CD8-positive, alpha-beta memory T cell (primary cell): Measurements from ENCODE around the gene BTG4. TPM values are rescaled to one million over a fixed set of nuclear protein-coding genes. Genes with fewer than 3 reads are reported as not detected.

ENCODE experiments used
- CTCF ChIA-PET: fragments of 350-600 bp; sonication (Branson Sonifier 250); formaldehyde crosslinking; loops from one replicate; lab custom pipeline; 2021; ENCODE audit warnings: antibody characterized with exemption; lab: Charles Lee
- POLR2A ChIA-PET: fragments of 350-600 bp; sonication (Branson Sonifier 250); formaldehyde crosslinking; loops from one replicate; lab custom pipeline; 2021; ENCODE audit warnings: antibody characterized with exemption; lab: Charles Lee
- DNase-seq, 5 donors: peaks; one replicate each; pipeline versions ENCODE4 v3.0.0 to v3.0.0-alpha.2; 2020 to 2022; ENCODE audit warnings: mixed read lengths in 1 of 5
- H3K27ac ChIP-seq: one replicate; pipeline ENCODE4 v1.7.0; 2013; ENCODE audit warnings: low read depth, mild to moderate bottlenecking, low read length, moderate library complexity
- H3K27me3 ChIP-seq: 2 replicates; pipeline ENCODE4 v1.7.0; 2013; ENCODE audit warnings: low read length, mild to moderate bottlenecking; ENCODE audit not compliant: insufficient read depth, poor library complexity, severe bottlenecking
- H3K36me3 ChIP-seq: 2 replicates; pipeline ENCODE4 v1.7.0; 2013; ENCODE audit warnings: mild to moderate bottlenecking, low read length, moderate library complexity; ENCODE audit not compliant: insufficient read depth
- H3K4me1 ChIP-seq: 2 replicates; pipeline ENCODE4 v1.7.0; 2013; ENCODE audit warnings: mild to moderate bottlenecking, low read length, moderate library complexity; ENCODE audit not compliant: insufficient read depth
- H3K4me3 ChIP-seq: 2 replicates; pipeline ENCODE4 v1.7.0; 2013; ENCODE audit warnings: mild to moderate bottlenecking, low read length
- H3K9me3 ChIP-seq: 2 replicates; pipeline ENCODE4 v1.7.0; 2013; ENCODE audit warnings: mild to moderate bottlenecking, low read length
- H3K27ac Mint-ChIP-seq, 8 donors: one replicate each; pipeline ENCODE4 v1.8.0; 2020 to 2021; ENCODE audit warnings: mixed read lengths in 8 of 8, mild to moderate bottlenecking in 6 of 8, inconsistent platforms in 3 of 8, moderate library complexity in 3 of 8
- H3K27me3 Mint-ChIP-seq, 2 donors: one replicate each; pipeline ENCODE4 v1.8.0; 2020 to 2021; ENCODE audit warnings: mixed read lengths in 2 of 2, mild to moderate bottlenecking in 1 of 2, moderate library complexity in 1 of 2
- H3K36me3 Mint-ChIP-seq, 3 donors: one replicate each; pipeline ENCODE4 v1.8.0; 2020 to 2021; ENCODE audit warnings: mixed read lengths in 3 of 3, inconsistent platforms in 1 of 3, mild to moderate bottlenecking in 1 of 3
- H3K4me1 Mint-ChIP-seq, 3 donors: one replicate each; pipeline ENCODE4 v1.8.0; 2020 to 2021; ENCODE audit warnings: mixed read lengths in 3 of 3, inconsistent platforms in 1 of 3, mild to moderate bottlenecking in 1 of 3
- H3K4me3 Mint-ChIP-seq, 7 donors: one replicate each; pipeline ENCODE4 v1.8.0; 2020 to 2021; ENCODE audit warnings: mixed read lengths in 7 of 7, mild to moderate bottlenecking in 6 of 7, moderate library complexity in 4 of 7, inconsistent platforms in 2 of 7
- H3K9me3 Mint-ChIP-seq, 5 donors: one replicate each; pipeline ENCODE4 v1.8.0; 2020 to 2022; ENCODE audit warnings: mixed read lengths in 5 of 5, mild to moderate bottlenecking in 3 of 5, moderate library complexity in 2 of 5, inconsistent platforms in 1 of 5
- polyA plus RNA-seq: library from polyadenylated mRNA; unstranded; fragments of 300-500 nt; fragmentation: Illumina TruSeq; gene quantifications from one replicate; pipeline ENCODE4 v1.2.3, GENCODE V29; 2021
- total RNA-seq, 2 experiments: library from RNA; stranded (reverse); gene quantifications; one replicate each; pipeline ENCODE4 v1.2.3, GENCODE V29; 2021

Gene BTG4
- not detected for total RNA-seq
- polyA plus RNA-seq, result not detected

DNA sequence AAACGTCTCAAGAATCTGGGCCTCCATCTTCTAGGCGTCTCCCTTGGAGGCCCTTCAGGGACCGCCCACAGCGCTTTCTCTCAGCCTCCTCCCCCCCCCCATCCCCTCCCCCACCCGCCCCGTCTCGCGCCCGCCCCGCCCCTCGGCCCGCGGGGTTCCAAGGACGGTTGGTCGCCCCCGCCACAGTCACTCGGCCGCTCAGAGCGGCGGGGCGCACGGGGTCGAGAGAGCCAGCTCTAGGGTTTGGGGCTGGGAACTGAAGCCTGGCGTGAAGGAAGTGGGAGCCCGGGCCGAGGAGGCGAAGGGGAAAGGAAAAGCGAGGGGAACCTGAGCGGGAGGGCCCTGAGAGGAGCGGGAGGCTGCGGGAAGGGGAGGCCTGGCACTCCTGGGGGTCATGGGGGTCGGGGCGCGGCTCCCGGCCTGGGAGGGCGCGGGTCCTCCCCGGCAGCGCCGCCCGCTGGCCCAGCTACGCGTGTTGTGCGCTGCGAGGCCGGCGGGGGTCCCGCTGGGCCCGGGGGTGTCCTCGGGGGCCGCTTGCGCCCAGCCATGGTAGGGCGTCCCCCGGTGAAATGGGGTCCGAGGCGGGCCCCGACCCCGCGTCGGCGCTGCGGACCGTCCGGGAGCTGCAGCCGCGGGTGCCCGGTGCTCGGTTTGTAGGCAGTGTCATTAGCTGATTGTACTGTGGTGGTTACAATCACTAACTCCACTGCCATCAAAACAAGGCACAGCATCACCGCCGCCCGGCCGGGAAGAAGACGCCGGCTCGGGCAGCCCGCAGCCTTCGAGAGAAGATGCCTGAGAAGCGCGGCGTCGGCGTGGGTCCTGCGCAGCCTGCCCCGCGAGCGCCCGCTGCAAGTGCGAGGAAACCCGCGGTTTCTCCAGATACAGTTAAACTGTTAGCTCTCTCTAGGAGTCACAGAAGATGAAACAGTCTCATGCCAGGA is at the start of gene BTG4:
TSS of gene BTG4 (minus strand) at position 91 of the 944 bp plus-strand sequence. CDS start 13,610 bp downstream, outside the sequence.
- Mint-ChIP-seq H3K27me3 (peaks cover 41 to 64% of the 10 kb centered on the region in 2 donors), H3K4me1 (peaks cover 7 to 24% (median 14%) of the 10 kb centered on the region in 3 donors), H3K36me3 (peaks cover 0 to 4% (median 3%) of the 10 kb centered on the region in 3 donors), H3K4me3 (peak within 1 kb of the TSS in 6 of 7 donors; percentile 37 to 69 (median 46)), H3K9me3 (peaks cover 0 to 3% (median 0%) of the 10 kb centered on the region in 5 donors), H3K27ac (peak within 1 kb of the TSS in 1 of 8 donors; percentile 26)
- H3K4me3 ChIP-seq, result no peak within 1 kb of the TSS
- H3K27ac ChIP-seq, result no peak within 1 kb of the TSS
- peaks cover 15% of the 10 kb centered on the region for H3K27me3 ChIP-seq
- CTCF ChIA-PET, result no interaction called here
- POLR2A ChIA-PET, result no interaction called here
- no peaks in the 10 kb centered on the region for H3K36me3 ChIP-seq
- no peaks in the 10 kb centered on the region for H3K9me3 ChIP-seq
- DNase-seq, result no peak
- no peaks in the 10 kb centered on the region for H3K4me1 ChIP-seq

GRCh38 chr11:111561791-111562325 is 49.7 kb upstream of the BTG4 start:
- Mint-ChIP-seq H3K4me3 (no peak overlapping the region), H3K36me3 (no peaks in the 10 kb centered on the region), H3K9me3 (peaks cover 0 to 4% (median 0%) of the 10 kb centered on the region in 5 donors), H3K4me1 (no peaks in the 10 kb centered on the region), H3K27me3 (peaks cover 0 to 7% of the 10 kb centered on the region in 2 donors), H3K27ac (no peak overlapping the region)
- Histone ChIP-seq H3K27me3 (no peaks in the 10 kb centered on the region), H3K9me3 (no peaks in the 10 kb centered on the region), H3K36me3 (no peaks in the 10 kb centered on the region), H3K4me3 (no peak overlapping the region), H3K27ac (no peak overlapping the region), H3K4me1 (no peaks in the 10 kb centered on the region)
- DNase-seq, result no peak
- POLR2A ChIA-PET, result no interaction called here
- CTCF ChIA-PET, result interaction anchor here (1.0 to 1.5 kb wide), 3 partner anchors 9 to 280 kb away, joined by 3 to 4 read pairs (median 3); no protein-coding TSS in a partner anchor

- H3K27ac ChIP-seq, result no peak overlapping the region
- Mint-ChIP-seq H3K27me3 (peaks cover 0 to 7% of the 10 kb centered on the region in 2 donors), H3K4me3 (no peak overlapping the region), H3K4me1 (no peaks in the 10 kb centered on the region), H3K9me3 (peaks cover 0 to 6% (median 4%) of the 10 kb centered on the region in 5 donors), H3K27ac (no peak overlapping the region), H3K36me3 (no peaks in the 10 kb centered on the region)
- H3K27me3 ChIP-seq, result no peaks in the 10 kb centered on the region
- H3K36me3 ChIP-seq, result no peaks in the 10 kb centered on the region
- no peaks in the 10 kb centered on the region for H3K4me1 ChIP-seq
- DNase-seq, result no peak
- ChIA-PET CTCF (interaction anchor here (1.4 to 1.5 kb wide), 2 partner anchors 16 to 281 kb away, joined by 3 to 4 read pairs; no protein-coding TSS in a partner anchor), POLR2A (no interaction called here)
- H3K9me3 ChIP-seq, result no peaks in the 10 kb centered on the region
- H3K4me3 ChIP-seq, result no peak overlapping the region
Observed at GRCh38 chr11:111561306-111561705, 49.1 kb upstream of the BTG4 start.

DNA sequence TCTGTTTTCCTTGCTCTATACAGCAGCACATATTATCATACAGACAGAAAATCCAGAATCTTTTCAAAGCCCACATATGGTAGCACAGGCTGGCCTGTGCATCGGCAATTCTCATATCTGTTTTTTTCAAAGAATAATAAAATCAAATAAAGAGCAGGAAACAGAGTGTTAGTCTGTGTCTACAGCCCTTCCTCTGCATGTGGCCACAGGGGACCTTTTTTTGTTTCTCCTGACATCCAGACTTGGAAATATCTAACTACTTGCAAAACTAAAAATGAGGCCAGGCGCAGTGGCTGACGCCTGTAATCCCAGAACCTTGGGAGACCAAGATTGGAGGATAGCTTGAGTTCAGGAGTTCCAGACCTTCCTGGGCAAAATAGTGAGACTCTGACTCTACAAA is 48.6 kb upstream of the BTG4 start:
- H3K9me3 ChIP-seq, result no peaks in the 10 kb centered on the region
- POLR2A ChIA-PET, result no interaction called here
- no peaks in the 10 kb centered on the region for H3K36me3 ChIP-seq
- H3K36me3 Mint-ChIP-seq, result no peaks in the 10 kb centered on the region
- peaks cover 0 to 7% of the 10 kb centered on the region in 2 donors for H3K27me3 Mint-ChIP-seq
- peaks cover 3 to 11% (median 4%) of the 10 kb centered on the region in 5 donors for H3K9me3 Mint-ChIP-seq
- no peak overlapping the region for H3K4me3 ChIP-seq
- no peak for DNase-seq
- CTCF ChIA-PET, result interaction anchor here (0.9 to 1.9 kb wide), 3 partner anchors 11 to 216 kb away, joined by 3 to 5 read pairs (median 3); no protein-coding TSS in a partner anchor
- no peaks in the 10 kb centered on the region for H3K4me1 ChIP-seq
- no peak overlapping the region for H3K27ac ChIP-seq
- no peaks in the 10 kb centered on the region for H3K4me1 Mint-ChIP-seq
- no peak overlapping the region for H3K27ac Mint-ChIP-seq
- H3K27me3 ChIP-seq, result no peaks in the 10 kb centered on the region
- H3K4me3 Mint-ChIP-seq, result no peak overlapping the region

DNA sequence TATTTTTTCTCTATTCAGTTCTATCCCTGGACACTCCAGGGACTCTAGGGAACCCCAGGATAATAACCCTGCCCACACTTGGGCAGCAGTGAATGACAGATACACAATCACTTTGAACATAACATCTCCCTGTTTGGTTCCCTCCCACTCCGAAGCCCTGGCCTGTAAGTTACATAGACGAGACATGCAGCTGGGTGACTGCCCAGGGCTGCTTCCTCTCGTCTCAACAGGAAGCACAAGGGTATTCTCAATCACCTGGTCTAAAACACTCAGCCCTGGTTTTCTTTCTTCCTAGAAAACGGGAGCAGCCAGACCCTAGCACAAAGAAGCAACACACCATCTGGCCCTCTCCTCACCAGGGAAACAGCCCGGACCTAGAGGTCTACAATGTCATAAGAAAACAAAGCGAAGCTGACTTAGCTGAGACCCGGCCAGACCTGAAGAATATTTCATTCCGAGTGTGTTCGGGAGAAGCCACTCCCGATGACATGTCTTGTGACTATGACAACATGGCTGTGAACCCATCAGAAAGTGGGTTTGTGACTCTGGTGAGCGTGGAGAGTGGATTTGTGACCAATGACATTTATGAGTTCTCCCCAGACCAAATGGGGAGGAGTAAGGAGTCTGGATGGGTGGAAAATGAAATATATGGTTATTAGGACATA is 47.7 kb upstream of the BTG4 start:
- H3K9me3 Mint-ChIP-seq, result peaks cover 3 to 15% (median 4%) of the 10 kb centered on the region in 5 donors
- Histone ChIP-seq H3K27ac (no peak overlapping the region), H3K4me3 (no peak overlapping the region), H3K4me1 (no peaks in the 10 kb centered on the region), H3K36me3 (no peaks in the 10 kb centered on the region), H3K9me3 (no peaks in the 10 kb centered on the region), H3K27me3 (no peaks in the 10 kb centered on the region)
- H3K4me3 Mint-ChIP-seq, result no peak overlapping the region
- H3K27ac Mint-ChIP-seq, result no peak overlapping the region
- no peaks in the 10 kb centered on the region for H3K4me1 Mint-ChIP-seq
- CTCF ChIA-PET, result interaction anchor here (0.9 to 1.9 kb wide), 2 partner anchors 10 to 217 kb away, joined by 3 to 5 read pairs; no protein-coding TSS in a partner anchor
- POLR2A ChIA-PET, result no interaction called here
- DNase-seq, result no peak
- peaks cover 0 to 2% (median 0%) of the 10 kb centered on the region in 3 donors for H3K36me3 Mint-ChIP-seq
- peaks cover 0 to 12% of the 10 kb centered on the region in 2 donors for H3K27me3 Mint-ChIP-seq

DNA sequence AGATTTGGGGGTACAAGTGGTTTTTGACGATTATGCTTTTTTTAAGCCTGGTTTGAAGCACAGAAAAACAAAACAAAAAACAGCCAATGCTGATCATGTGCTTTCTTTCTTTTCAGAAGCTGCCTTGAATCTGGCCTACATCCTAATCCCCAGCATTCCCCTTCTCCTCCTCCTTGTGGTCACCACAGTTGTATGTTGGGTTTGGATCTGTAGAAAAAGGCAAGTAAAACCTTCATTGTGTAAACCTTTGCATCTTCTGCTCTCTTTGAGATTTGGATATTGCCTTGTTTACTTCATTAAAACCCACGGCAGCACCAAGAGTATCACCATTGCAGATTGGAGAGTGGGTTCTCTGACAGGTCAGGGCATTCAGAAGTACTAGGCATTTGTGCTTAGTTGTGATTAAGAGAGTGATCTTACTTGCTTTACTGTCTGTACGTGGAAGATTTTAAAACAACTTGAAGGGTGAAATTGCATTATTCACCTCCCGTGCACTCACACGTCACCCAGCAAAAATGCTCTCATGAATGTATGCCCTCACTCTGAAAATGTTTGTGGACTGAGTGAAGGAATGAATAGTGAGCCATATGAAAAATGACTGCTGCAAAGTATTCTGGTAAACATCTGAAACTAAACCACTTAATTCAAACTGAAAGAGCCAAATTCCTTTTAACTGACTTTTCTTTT is 45.4 kb upstream of the BTG4 start:
- no peak overlapping the region for H3K27ac Mint-ChIP-seq
- peaks cover 0 to 2% (median 0%) of the 10 kb centered on the region in 3 donors for H3K36me3 Mint-ChIP-seq
- Histone ChIP-seq H3K27ac (no peak overlapping the region), H3K9me3 (no peaks in the 10 kb centered on the region), H3K4me1 (no peaks in the 10 kb centered on the region), H3K36me3 (no peaks in the 10 kb centered on the region), H3K27me3 (no peaks in the 10 kb centered on the region), H3K4me3 (no peak overlapping the region)
- DNase-seq, result no peak
- POLR2A ChIA-PET, result no interaction called here
- peaks cover 0 to 17% of the 10 kb centered on the region in 2 donors for H3K27me3 Mint-ChIP-seq
- H3K4me1 Mint-ChIP-seq, result no peaks in the 10 kb centered on the region
- peaks cover 3 to 15% (median 4%) of the 10 kb centered on the region in 5 donors for H3K9me3 Mint-ChIP-seq
- H3K4me3 Mint-ChIP-seq, result no peak overlapping the region
- CTCF ChIA-PET, result interaction anchor here (1.4 kb wide), 1 partner anchor 12 kb away, joined by 3 read pairs; no protein-coding TSS in a partner anchor

DNA sequence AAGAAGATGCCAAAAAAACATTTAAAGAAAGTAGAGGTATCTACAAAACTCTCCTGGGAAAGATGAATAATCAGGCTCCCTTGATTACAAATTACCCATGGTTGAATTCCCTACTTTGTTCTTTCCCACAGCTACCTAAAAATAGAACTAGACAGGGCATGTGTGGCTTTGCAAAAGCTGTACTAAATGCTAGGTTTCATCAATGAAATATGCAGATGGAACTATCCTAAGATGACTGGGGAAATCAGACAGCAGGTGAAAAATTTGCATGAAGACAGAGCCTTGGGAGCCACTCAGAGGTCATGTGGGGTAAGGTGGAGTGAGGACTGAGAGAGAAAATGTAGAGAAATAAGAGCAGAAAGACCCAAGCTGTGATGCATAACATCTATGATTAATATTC is 43.1 kb upstream of the BTG4 start:
- ChIA-PET POLR2A (no interaction called here), CTCF (interaction anchor here (0.9 to 1.2 kb wide), 2 partner anchors 10 to 11 kb away, joined by 3 read pairs; no protein-coding TSS in a partner anchor)
- Histone ChIP-seq H3K4me3 (no peak overlapping the region), H3K27me3 (no peaks in the 10 kb centered on the region), H3K27ac (no peak overlapping the region), H3K36me3 (no peaks in the 10 kb centered on the region), H3K9me3 (no peaks in the 10 kb centered on the region), H3K4me1 (no peaks in the 10 kb centered on the region)
- Mint-ChIP-seq H3K36me3 (peaks cover 0 to 2% (median 0%) of the 10 kb centered on the region in 3 donors), H3K4me3 (no peak overlapping the region), H3K27me3 (peaks cover 6 to 39% of the 10 kb centered on the region in 2 donors), H3K9me3 (peaks cover 3 to 15% (median 4%) of the 10 kb centered on the region in 5 donors), H3K27ac (no peak overlapping the region), H3K4me1 (no peaks in the 10 kb centered on the region)
- DNase-seq, result no peak
